HEK293 (cell line): ENCODE measurements around the gene GPR180.
A peak's percentile ranks its signal among the peaks of the same experiment; 100 is the strongest.

Experiments used
- CTCF ChIA-PET: fragments of 350-600 bp; formaldehyde crosslinking; extraction: SDS; loops from one replicate; lab custom pipeline; 2021; ENCODE audit warnings: antibody characterized with exemption; lab: Yijun Ruan, JAX
- POLR2A ChIA-PET: fragments of 300-600 bp; formaldehyde crosslinking; extraction: SDS; loops from one replicate; lab custom pipeline; 2020; ENCODE audit warnings: antibody characterized with exemption, inconsistent platforms; lab: Yijun Ruan, JAX
- H3K27ac ChIP-seq: fragments of 200-500 bp; sonication (Bioruptor generic); 2 replicates; pipeline ENCODE4 v1.5.1; 2014; ENCODE audit warnings: low read depth, low read length, control low read depth, inconsistent platforms; ENCODE audit errors: extremely low read depth
- H3K36me3 ChIP-seq, 2 experiments: fragments of 200-500 bp in 1 of 2; sonication (Bioruptor generic) in 1 of 2; 1 replicate in 1 of 2; 2 replicates in 1 of 2; pipeline ENCODE4 v1.5.1; 2014 to 2017; ENCODE audit warnings: inconsistent platforms in 2 of 2, low read length in 2 of 2; ENCODE audit not compliant: control insufficient read depth in 2 of 2, insufficient read depth in 1 of 2
- H3K4me1 ChIP-seq: fragments of 200-500 bp; sonication (Bioruptor generic); 2 replicates; pipeline ENCODE4 v1.5.1; 2014; ENCODE audit warnings: mild to moderate bottlenecking, low read length, inconsistent platforms; ENCODE audit not compliant: control insufficient read depth, insufficient read depth
- H3K4me3 ChIP-seq: 2 replicates; pipeline ENCODE4 v1.5.1; 2011; ENCODE audit warnings: low read depth, mild to moderate bottlenecking, control low read depth, low read length, moderate library complexity
- H3K9me3 ChIP-seq: fragments of 200-500 bp; sonication (Bioruptor generic); 2 replicates; pipeline ENCODE4 v1.5.1; 2014; ENCODE audit warnings: low read depth, low read length, inconsistent platforms; ENCODE audit not compliant: control insufficient read depth, insufficient read depth
- GLI2 ChIP-seq: fragments of 450-650 bp; formaldehyde crosslinking; IDR thresholded peaks from 2 replicates; pipeline ENCODE4; 2017; ENCODE audit warnings: missing biosample characterization, missing genetic modification characterization, low read depth, borderline replicate concordance
- KLF7 ChIP-seq: fragments of 450-650 bp; formaldehyde crosslinking; IDR thresholded peaks from 2 replicates; pipeline ENCODE4 v1.5.1; 2016; ENCODE audit warnings: missing biosample characterization, missing genetic modification characterization, borderline replicate concordance
- PRDM1 ChIP-seq: fragments of 450-650 bp; formaldehyde crosslinking; IDR thresholded peaks from 2 replicates; pipeline ENCODE4; 2016; ENCODE audit warnings: missing biosample characterization, missing genetic modification characterization
- SETDB1 ChIP-seq: IDR thresholded peaks from one replicate; pipeline ENCODE4 v1.6.1; 2017; ENCODE audit warnings: mild to moderate bottlenecking, low read length, moderate library complexity, mixed read lengths; ENCODE audit not compliant: insufficient read length
- TRIM28 ChIP-seq: IDR thresholded peaks from 2 replicates; pipeline ENCODE4 v1.6.1; 2011; ENCODE audit warnings: low read length, control low read depth, borderline replicate concordance
- ZBTB17 ChIP-seq: fragments of 450-650 bp; formaldehyde crosslinking; IDR thresholded peaks from 2 replicates; pipeline ENCODE4 v1.5.1; 2016; ENCODE audit warnings: missing biosample characterization, missing genetic modification characterization
- ZNF10 ChIP-seq: fragments of 450-650 bp; formaldehyde crosslinking; IDR thresholded peaks from 2 replicates; pipeline ENCODE4 v1.5.1; 2017; ENCODE audit warnings: missing biosample characterization, missing genetic modification characterization
- ZNF214 ChIP-seq: fragments of 450-650 bp; formaldehyde crosslinking; IDR thresholded peaks from 2 replicates; pipeline ENCODE4 v1.5.1; 2017; ENCODE audit warnings: missing biosample characterization, mild to moderate bottlenecking, missing genetic modification characterization, borderline replicate concordance
- ZNF221 ChIP-seq: fragments of 450-650 bp; formaldehyde crosslinking; IDR thresholded peaks from 2 replicates; pipeline ENCODE4 v1.5.1; 2017; ENCODE audit warnings: missing biosample characterization, missing genetic modification characterization, borderline replicate concordance
- ZNF558 ChIP-seq: fragments of 450-650 bp; formaldehyde crosslinking; IDR thresholded peaks from 2 replicates; pipeline ENCODE4 v1.5.1; 2016; ENCODE audit warnings: missing biosample characterization, missing genetic modification characterization
- ZNF596 ChIP-seq: fragments of 450-650 bp; IDR thresholded peaks from 2 replicates; pipeline ENCODE4 v1.5.0; 2018; ENCODE audit warnings: missing biosample characterization, mild to moderate bottlenecking, missing genetic modification characterization, moderate library complexity
- ZNF629 ChIP-seq: fragments of 450-650 bp; formaldehyde crosslinking; IDR thresholded peaks from 2 replicates; pipeline ENCODE4 v1.5.1; 2017; ENCODE audit warnings: missing biosample characterization, missing genetic modification characterization
- ZNF660 ChIP-seq: fragments of 450-650 bp; IDR thresholded peaks from 2 replicates; pipeline ENCODE4 v1.5.1; 2018; ENCODE audit warnings: missing biosample characterization, mild to moderate bottlenecking, missing genetic modification characterization
- TF ChIP-seq, protein P1 (sequence below): fragments of 450-650 bp; formaldehyde crosslinking; IDR thresholded peaks from 2 replicates; pipeline ENCODE4 v1.5.1; 2016; ENCODE audit warnings: missing biosample characterization, missing genetic modification characterization
- TF ChIP-seq, protein P2 (sequence below): fragments of 450-650 bp; formaldehyde crosslinking; IDR thresholded peaks from 2 replicates; pipeline ENCODE4 v1.5.1; 2016; ENCODE audit warnings: missing biosample characterization, missing genetic modification characterization
- TF ChIP-seq, protein P3 (sequence below): fragments of 450-650 bp; formaldehyde crosslinking; IDR thresholded peaks from 2 replicates; pipeline ENCODE4 v1.5.1; 2016; ENCODE audit warnings: missing biosample characterization, missing genetic modification characterization
- TF ChIP-seq, protein P4 (sequence below): fragments of 450-650 bp; IDR thresholded peaks from 2 replicates; pipeline ENCODE4 v1.5.1; 2018; ENCODE audit warnings: missing biosample characterization, mild to moderate bottlenecking, missing genetic modification characterization
- TF ChIP-seq, protein P5 (sequence below): fragments of 450-650 bp; formaldehyde crosslinking; IDR thresholded peaks from 2 replicates; pipeline ENCODE4 v1.5.1; 2017; ENCODE audit warnings: missing biosample characterization, missing genetic modification characterization

Gene GPR180

DNA sequence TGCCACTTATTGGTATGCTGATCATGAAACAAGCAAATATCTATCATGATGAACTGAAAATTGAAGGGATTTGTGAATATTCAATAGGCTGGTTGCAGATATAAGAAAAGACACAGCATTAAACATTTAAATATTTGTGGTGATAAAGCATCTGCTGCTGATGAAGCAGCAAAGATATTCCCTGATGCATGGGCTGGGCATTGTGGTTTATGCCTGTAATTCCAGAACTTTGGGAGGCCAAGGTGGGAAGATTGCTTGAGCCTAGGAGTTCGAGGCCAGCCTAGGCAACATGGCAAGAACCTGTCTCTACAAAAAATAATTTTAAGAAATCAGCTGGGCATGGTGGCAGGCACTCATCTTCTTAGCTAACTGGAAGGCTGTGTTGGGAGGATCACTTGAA is 54.5 kb downstream of the GPR180 start (continued):
- TF ChIP-seq, protein P1, sequence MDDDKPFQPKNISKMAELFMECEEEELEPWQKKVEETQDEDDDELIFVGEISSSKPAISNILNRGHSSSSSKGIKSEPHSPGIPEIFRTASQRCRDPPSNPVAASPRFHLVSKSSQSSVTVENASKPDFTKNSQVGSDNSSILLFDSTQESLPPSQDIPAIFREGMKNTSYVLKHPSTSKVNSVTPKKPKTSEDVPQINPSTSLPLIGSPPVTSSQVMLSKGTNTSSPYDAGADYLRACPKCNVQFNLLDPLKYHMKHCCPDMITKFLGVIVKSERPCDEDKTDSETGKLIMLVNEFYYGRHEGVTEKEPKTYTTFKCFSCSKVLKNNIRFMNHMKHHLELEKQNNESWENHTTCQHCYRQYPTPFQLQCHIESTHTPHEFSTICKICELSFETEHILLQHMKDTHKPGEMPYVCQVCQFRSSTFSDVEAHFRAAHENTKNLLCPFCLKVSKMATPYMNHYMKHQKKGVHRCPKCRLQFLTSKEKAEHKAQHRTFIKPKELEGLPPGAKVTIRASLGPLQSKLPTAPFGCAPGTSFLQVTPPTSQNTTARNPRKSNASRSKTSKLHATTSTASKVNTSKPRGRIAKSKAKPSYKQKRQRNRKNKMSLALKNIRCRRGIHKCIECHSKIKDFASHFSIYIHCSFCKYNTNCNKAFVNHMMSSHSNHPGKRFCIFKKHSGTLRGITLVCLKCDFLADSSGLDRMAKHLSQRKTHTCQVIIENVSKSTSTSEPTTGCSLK (tag by site-specific recombination) = no peak
- TF ChIP-seq ZNF221 (no peak), ZNF596 (no peak)
- TF ChIP-seq, protein P2, sequence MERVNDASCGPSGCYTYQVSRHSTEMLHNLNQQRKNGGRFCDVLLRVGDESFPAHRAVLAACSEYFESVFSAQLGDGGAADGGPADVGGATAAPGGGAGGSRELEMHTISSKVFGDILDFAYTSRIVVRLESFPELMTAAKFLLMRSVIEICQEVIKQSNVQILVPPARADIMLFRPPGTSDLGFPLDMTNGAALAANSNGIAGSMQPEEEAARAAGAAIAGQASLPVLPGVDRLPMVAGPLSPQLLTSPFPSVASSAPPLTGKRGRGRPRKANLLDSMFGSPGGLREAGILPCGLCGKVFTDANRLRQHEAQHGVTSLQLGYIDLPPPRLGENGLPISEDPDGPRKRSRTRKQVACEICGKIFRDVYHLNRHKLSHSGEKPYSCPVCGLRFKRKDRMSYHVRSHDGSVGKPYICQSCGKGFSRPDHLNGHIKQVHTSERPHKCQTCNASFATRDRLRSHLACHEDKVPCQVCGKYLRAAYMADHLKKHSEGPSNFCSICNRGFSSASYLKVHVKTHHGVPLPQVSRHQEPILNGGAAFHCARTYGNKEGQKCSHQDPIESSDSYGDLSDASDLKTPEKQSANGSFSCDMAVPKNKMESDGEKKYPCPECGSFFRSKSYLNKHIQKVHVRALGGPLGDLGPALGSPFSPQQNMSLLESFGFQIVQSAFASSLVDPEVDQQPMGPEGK = no peak

DNA sequence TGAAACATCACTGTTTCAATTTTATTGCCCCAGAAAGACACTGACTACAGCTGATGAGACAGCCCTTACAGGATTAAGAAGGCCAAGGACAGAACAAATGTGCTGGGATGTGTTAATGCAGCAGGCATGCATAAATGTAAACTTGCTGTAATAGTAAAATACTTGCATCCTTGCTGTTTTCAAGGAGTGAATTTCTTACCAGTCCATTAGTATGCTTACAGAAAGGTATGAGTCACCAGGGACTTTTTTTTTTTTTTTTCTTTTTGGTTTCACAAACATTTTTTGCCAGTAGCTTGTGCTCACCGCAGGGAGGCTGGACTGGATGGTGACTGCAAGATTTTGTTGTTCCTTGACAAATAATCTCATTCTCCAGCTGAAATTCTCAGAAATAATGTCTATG is 55.1 kb downstream of the GPR180 start:
- TF ChIP-seq, protein P3, sequence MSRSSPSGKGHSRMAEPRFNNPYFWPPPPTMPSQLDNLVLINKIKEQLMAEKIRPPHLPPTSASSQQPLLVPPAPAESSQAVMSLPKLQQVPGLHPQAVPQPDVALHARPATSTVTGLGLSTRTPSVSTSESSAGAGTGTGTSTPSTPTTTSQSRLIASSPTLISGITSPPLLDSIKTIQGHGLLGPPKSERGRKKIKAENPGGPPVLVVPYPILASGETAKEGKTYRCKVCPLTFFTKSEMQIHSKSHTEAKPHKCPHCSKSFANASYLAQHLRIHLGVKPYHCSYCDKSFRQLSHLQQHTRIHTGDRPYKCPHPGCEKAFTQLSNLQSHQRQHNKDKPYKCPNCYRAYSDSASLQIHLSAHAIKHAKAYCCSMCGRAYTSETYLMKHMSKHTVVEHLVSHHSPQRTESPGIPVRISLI (tag by site-specific recombination) = peak; percentile 90
- TF ChIP-seq KLF7 (tag by site-specific recombination) (no peak), ZNF10 (tag by site-specific recombination) (no peak), ZNF660 (tag by site-specific recombination) (no peak), ZNF558 (tag by site-specific recombination) (0 out of 2 replicates have a peak, but pooled peaks have one; percentile 11), PRDM1 (tag by site-specific recombination) (peak; percentile 46; the same call in 1 of the 2 replicates), TRIM28 (peak; percentile 44; the same call in 1 of the 2 replicates), ZBTB17 (0 out of 2 replicates have a peak, but pooled peaks have one; percentile 28), ZNF629 (0 out of 2 replicates have a peak, but pooled peaks have one; percentile 27)
- TF ChIP-seq, protein P4, sequence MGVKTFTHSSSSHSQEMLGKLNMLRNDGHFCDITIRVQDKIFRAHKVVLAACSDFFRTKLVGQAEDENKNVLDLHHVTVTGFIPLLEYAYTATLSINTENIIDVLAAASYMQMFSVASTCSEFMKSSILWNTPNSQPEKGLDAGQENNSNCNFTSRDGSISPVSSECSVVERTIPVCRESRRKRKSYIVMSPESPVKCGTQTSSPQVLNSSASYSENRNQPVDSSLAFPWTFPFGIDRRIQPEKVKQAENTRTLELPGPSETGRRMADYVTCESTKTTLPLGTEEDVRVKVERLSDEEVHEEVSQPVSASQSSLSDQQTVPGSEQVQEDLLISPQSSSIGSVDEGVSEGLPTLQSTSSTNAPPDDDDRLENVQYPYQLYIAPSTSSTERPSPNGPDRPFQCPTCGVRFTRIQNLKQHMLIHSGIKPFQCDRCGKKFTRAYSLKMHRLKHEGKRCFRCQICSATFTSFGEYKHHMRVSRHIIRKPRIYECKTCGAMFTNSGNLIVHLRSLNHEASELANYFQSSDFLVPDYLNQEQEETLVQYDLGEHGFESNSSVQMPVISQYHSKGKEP = peak; percentile 82
- TF ChIP-seq, protein P5, sequence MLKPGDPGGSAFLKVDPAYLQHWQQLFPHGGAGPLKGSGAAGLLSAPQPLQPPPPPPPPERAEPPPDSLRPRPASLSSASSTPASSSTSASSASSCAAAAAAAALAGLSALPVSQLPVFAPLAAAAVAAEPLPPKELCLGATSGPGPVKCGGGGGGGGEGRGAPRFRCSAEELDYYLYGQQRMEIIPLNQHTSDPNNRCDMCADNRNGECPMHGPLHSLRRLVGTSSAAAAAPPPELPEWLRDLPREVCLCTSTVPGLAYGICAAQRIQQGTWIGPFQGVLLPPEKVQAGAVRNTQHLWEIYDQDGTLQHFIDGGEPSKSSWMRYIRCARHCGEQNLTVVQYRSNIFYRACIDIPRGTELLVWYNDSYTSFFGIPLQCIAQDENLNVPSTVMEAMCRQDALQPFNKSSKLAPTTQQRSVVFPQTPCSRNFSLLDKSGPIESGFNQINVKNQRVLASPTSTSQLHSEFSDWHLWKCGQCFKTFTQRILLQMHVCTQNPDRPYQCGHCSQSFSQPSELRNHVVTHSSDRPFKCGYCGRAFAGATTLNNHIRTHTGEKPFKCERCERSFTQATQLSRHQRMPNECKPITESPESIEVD = peak; percentile 79
- CTCF ChIA-PET = interaction anchor here (0.6 to 0.7 kb wide), 2 partner anchors 39 to 461 kb away, joined by 3 to 4 read pairs; no protein-coding TSS in a partner anchor
- POLR2A ChIA-PET = interaction anchor here (0.6 to 0.7 kb wide), 2 partner anchors 61 to 731 kb away, joined by 3 to 4 read pairs; partner anchors contain the start of gene TGDS
- Histone ChIP-seq H3K9me3 (no peaks in the 10 kb centered on the region), H3K4me1 (no peaks in the 10 kb centered on the region), H3K36me3 (no peaks in the 10 kb centered on the region), H3K27ac (no peak overlapping the region), H3K4me3 (no peak overlapping the region)

DNA sequence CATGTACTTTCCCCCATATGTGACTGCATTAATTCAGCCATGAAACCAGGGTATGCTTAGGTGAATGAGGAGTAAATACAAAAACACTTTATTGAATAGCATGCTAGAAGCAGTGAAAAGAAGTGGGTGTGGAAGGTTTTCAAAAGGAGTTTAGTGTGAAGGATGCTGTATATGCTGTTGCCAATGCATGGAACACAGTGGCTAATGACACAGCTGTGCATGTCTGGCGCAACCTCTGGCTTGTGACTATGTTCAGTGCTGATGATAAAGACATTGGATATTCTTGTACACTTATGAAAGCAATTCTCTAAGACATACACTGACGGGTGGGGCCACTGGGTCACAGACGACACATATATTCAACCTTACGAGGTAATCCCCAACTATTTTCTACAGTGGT is 55.5 kb downstream of the GPR180 start:
- H3K4me3 ChIP-seq = no peak overlapping the region
- H3K36me3 ChIP-seq = no peaks in the 10 kb centered on the region
- H3K27ac ChIP-seq = no peak overlapping the region
- TF ChIP-seq SETDB1 = peak; percentile 29
- no peak for TF ChIP-seq ZNF214
- TF ChIP-seq GLI2 (tag by site-specific recombination) = no peak
- ChIA-PET CTCF (no interaction called here), POLR2A (interaction anchor here (0.6 to 0.7 kb wide), 2 partner anchors 61 to 731 kb away, joined by 3 to 4 read pairs; partner anchors contain the start of gene TGDS)
- H3K9me3 ChIP-seq = no peaks in the 10 kb centered on the region
- H3K4me1 ChIP-seq = no peaks in the 10 kb centered on the region
